ENCODE data around the gene CCDC150.
"Not testable (repeated sequence)": the region's sequence is repeated elsewhere in the genome, so short reads cannot be mapped to it uniquely, and the experiment has no call there.

The CCDC150 gene
- long read RNA-seq, donor 1, partial matches to known transcripts: 25 of 42 reads
- long read RNA-seq, donor 1, other reads (novel, unspliced or antisense): 14 of 42 reads
- long read RNA-seq, donor 2, partial matches to known transcripts: 0 of 1 reads
- long read RNA-seq, donor 2, other reads (novel, unspliced or antisense): 0 of 1 reads
- long read RNA-seq, donor 3: 0 reads
- long read RNA-seq, donor 4, partial matches to known transcripts: 0 of 2 reads
- long read RNA-seq, donor 4, other reads (novel, unspliced or antisense): 0 of 2 reads
- long read RNA-seq, donor 5, partial matches to known transcripts: 0 of 1 reads
- long read RNA-seq, donor 5, other reads (novel, unspliced or antisense): 0 of 1 reads
- long read RNA-seq, donor 6, partial matches to known transcripts: 0 of 1 reads
- long read RNA-seq, donor 6, other reads (novel, unspliced or antisense): 0 of 1 reads
- long read RNA-seq, donor 7, partial matches to known transcripts: 8 of 8 reads
- long read RNA-seq, donor 7, other reads (novel, unspliced or antisense): 0 of 8 reads
- long read RNA-seq, donor 8, partial matches to known transcripts: 0 of 2 reads
- long read RNA-seq, donor 8, other reads (novel, unspliced or antisense): 0 of 2 reads

- DNase-seq: peak; percentile 90
Measured at GRCh38 chr2:196639180-196640030, at the start of gene CCDC150. Gene CCDC150, plus strand, starts transcription at chr2:196639715. Its CDS starts 52 bp downstream, at chr2:196639767.

GRCh38 chr2:196590286-196590685, 49.2 kb upstream of the CCDC150 start:
- no peak for DNase-seq

GRCh38 chr2:196591004-196591403, 48.5 kb upstream of the CCDC150 start:
- DNase-seq: no peak

GRCh38 chr2:196591621-196592022, 47.9 kb upstream of the CCDC150 start:
- DNase-seq: no peak

- peak; percentile 74 for DNase-seq
Measured at GRCh38 chr2:196592331-196592910, 47.1 kb upstream of the CCDC150 start.

- DNase-seq: peak; percentile 89
Measured at GRCh38 chr2:196592911-196593881, 46.3 kb upstream of the CCDC150 start, which contains the start of gene HECW2. Gene HECW2, minus strand, starts transcription at chr2:196593554.

- DNase-seq: no peak
Measured at GRCh38 chr2:196594158-196594557, 45.4 kb upstream of the CCDC150 start.

GRCh38 chr2:196597531-196597930, 42.0 kb upstream of the CCDC150 start:
- no peak for DNase-seq

GRCh38 chr2:196598412-196598811, 41.1 kb upstream of the CCDC150 start:
- DNase-seq: no peak

GRCh38 chr2:196598846-196599245, 40.7 kb upstream of the CCDC150 start:
- no peak for DNase-seq

GRCh38 chr2:196601430-196602306, 37.8 kb upstream of the CCDC150 start:
- DNase-seq: no peak

- no peak for DNase-seq
Measured at GRCh38 chr2:196604196-196604595, 35.3 kb upstream of the CCDC150 start.

GRCh38 chr2:196606516-196606915, 33.0 kb upstream of the CCDC150 start:
- DNase-seq: no peak

- DNase-seq: no peak
Measured at GRCh38 chr2:196607073-196607472, 32.4 kb upstream of the CCDC150 start.

- DNase-seq: not testable (repeated sequence)
Measured at GRCh38 chr2:196607896-196608295, 31.6 kb upstream of the CCDC150 start.

GRCh38 chr2:196609806-196610205, 29.7 kb upstream of the CCDC150 start:
- DNase-seq: no peak

GRCh38 chr2:196610796-196611195, 28.7 kb upstream of the CCDC150 start:
- DNase-seq: no peak

- DNase-seq: no peak
Measured at GRCh38 chr2:196613302-196613701, 26.2 kb upstream of the CCDC150 start.

GRCh38 chr2:196617430-196617829, 22.1 kb upstream of the CCDC150 start:
- no peak for DNase-seq

GRCh38 chr2:196618661-196619060, 20.9 kb upstream of the CCDC150 start:
- no peak for DNase-seq
